Suprapubic skin (tissue), 3 donors: ENCODE data around the gene POU2AF1.

ENCODE experiments used
- POLR2AphosphoS5 ChIP-seq, 3 donors: sonication (generic); formaldehyde crosslinking; IDR thresholded peaks; one replicate each; pipeline ENCODE4 v1.6.1; 2017; ENCODE audit warnings: antibody characterized with exemption in 3 of 3
- TF ChIP-seq, protein P1 (sequence below), 2 donors: fragments of 200-600 bp in 1 of 2; fragments of 450-650 bp in 1 of 2; sonication (generic) in 1 of 2; IDR thresholded peaks; one replicate each; pipeline ENCODE4 v1.5.1; 2016 to 2019; ENCODE audit warnings: antibody characterized with exemption in 2 of 2, mild to moderate bottlenecking in 1 of 2, moderate library complexity in 1 of 2

DNA sequence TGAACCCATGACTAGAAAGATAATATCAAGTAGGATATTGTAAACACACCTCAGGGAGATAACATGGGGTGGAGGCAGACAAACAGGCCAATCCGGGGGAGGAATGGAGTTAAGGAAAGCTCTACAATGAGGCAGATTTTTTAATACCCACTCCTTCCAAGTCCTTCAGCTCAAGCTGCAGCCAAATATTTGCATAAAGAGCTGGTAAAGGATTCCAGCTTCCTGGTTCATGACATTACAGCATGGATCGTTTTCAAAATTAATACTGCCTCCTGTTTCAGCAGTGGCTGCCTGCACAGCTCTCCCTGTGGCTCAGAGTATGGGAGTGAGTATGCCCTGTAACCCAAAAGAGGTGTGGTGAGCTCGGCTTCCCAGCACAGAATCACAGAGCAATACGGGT lies 75.6 kb downstream of the POU2AF1 start:
- TF ChIP-seq, protein P1, sequence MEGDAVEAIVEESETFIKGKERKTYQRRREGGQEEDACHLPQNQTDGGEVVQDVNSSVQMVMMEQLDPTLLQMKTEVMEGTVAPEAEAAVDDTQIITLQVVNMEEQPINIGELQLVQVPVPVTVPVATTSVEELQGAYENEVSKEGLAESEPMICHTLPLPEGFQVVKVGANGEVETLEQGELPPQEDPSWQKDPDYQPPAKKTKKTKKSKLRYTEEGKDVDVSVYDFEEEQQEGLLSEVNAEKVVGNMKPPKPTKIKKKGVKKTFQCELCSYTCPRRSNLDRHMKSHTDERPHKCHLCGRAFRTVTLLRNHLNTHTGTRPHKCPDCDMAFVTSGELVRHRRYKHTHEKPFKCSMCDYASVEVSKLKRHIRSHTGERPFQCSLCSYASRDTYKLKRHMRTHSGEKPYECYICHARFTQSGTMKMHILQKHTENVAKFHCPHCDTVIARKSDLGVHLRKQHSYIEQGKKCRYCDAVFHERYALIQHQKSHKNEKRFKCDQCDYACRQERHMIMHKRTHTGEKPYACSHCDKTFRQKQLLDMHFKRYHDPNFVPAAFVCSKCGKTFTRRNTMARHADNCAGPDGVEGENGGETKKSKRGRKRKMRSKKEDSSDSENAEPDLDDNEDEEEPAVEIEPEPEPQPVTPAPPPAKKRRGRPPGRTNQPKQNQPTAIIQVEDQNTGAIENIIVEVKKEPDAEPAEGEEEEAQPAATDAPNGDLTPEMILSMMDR (IDR thresholded peaks at IDR 0.05): no peak
- no peak for TF ChIP-seq POLR2AphosphoS5 (IDR thresholded peaks at IDR 0.05)
